ENCODE data around the gene PPM1E.

PPM1E gene

GRCh38 chr17:58965221-58965620 lies 209.6 kb downstream of the PPM1E start:
- H3K4me3 ChIP-seq (ENCODE audit: low read depth, low read length), result no peak overlapping the region
- ChIA-PET POLR2A (no interaction called here), CTCF (interaction anchor here (1.3 kb wide), 1 partner anchor 40 kb away, joined by 3 read pairs; no protein-coding TSS in a partner anchor)
- no peak for DNase-seq (ENCODE audit: low read depth, low spot score)
- no peak for TF ChIP-seq CTCF (IDR thresholded peaks at IDR 0.05; ENCODE audit: insufficient read depth, low read length, missing control alignments)

- H3K4me3 ChIP-seq (ENCODE audit: low read depth, low read length), result no peak overlapping the region
- ChIA-PET POLR2A (no interaction called here), CTCF (interaction anchor here (1.3 kb wide), 1 partner anchor 39 kb away, joined by 3 read pairs; no protein-coding TSS in a partner anchor)
- TF ChIP-seq CTCF (IDR thresholded peaks at IDR 0.05; ENCODE audit: insufficient read depth, low read length, missing control alignments), result no peak
- no peak for DNase-seq (ENCODE audit: low read depth, low spot score)
These were observed 210.6 kb downstream of the PPM1E start for GRCh38 chr17:58966208-58966607.

DNA sequence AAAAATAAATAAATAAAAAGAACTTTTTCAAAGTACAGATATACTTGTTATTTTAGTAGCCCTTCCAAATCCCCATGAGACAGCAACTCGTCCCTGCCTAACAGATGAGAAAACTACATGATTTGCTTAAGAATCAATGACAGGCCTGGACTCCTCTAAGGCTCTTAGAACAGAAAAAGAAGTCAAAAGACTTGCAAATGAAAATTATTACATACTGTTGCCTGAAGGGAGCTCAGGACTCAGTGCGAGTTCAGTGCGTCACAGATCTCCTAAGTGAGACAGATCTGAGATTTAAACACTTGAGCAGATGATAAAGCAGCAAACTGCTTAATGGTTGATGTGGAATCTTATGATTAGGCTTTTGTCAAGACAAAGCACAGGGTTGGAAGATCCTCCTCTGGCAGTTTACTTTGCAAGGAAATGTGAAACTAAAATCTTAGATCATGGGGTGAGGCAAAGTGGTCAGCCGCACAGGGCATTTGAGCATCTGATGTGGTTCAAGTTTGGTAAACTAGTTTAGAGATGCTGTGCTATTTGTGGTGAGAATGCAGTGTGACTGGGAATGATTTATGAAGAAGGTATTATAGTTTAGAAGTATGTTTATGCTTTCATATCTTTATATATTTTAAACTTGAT lies 212.9 kb downstream of the PPM1E start:
- ChIA-PET CTCF (no interaction called here), POLR2A (no interaction called here)
- H3K4me3 ChIP-seq (ENCODE audit: low read depth, low read length), result no peak overlapping the region
- no peak for TF ChIP-seq CTCF (IDR thresholded peaks at IDR 0.05; ENCODE audit: insufficient read depth, low read length, missing control alignments)
- DNase-seq (ENCODE audit: low read depth, low spot score), result no peak

DNA sequence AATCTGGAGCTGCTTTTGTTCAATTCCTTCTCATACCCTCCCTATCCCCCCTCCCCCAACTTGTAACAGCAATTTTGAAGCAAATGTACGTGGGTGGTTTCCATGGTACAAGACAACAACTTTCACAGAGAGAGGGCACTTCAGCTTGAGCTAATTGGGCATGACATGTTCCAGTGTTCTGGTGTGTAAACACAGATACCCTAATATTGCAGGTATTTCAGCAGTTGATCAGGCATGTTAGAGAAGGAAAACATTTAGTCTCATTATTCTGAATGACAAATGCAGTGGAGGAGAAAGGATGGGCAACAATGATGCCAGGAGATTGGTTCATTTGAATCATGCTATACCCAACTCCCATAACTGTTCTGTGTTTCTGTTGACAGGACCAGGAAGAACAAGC lies 213.5 kb downstream of the PPM1E start:
- ChIA-PET CTCF (no interaction called here), POLR2A (no interaction called here)
- no peak for TF ChIP-seq CTCF (IDR thresholded peaks at IDR 0.05; ENCODE audit: insufficient read depth, low read length, missing control alignments)
- DNase-seq (ENCODE audit: low read depth, low spot score), result no peak
- no peak overlapping the region for H3K4me3 ChIP-seq (ENCODE audit: low read depth, low read length)

GRCh38 chr17:58969612-58970011 lies 214.0 kb downstream of the PPM1E start:
- ChIA-PET POLR2A (no interaction called here), CTCF (no interaction called here)
- DNase-seq (ENCODE audit: low read depth, low spot score), result no peak
- no peak overlapping the region for H3K4me3 ChIP-seq (ENCODE audit: low read depth, low read length)
- no peak for TF ChIP-seq CTCF (IDR thresholded peaks at IDR 0.05; ENCODE audit: insufficient read depth, low read length, missing control alignments)

DNA sequence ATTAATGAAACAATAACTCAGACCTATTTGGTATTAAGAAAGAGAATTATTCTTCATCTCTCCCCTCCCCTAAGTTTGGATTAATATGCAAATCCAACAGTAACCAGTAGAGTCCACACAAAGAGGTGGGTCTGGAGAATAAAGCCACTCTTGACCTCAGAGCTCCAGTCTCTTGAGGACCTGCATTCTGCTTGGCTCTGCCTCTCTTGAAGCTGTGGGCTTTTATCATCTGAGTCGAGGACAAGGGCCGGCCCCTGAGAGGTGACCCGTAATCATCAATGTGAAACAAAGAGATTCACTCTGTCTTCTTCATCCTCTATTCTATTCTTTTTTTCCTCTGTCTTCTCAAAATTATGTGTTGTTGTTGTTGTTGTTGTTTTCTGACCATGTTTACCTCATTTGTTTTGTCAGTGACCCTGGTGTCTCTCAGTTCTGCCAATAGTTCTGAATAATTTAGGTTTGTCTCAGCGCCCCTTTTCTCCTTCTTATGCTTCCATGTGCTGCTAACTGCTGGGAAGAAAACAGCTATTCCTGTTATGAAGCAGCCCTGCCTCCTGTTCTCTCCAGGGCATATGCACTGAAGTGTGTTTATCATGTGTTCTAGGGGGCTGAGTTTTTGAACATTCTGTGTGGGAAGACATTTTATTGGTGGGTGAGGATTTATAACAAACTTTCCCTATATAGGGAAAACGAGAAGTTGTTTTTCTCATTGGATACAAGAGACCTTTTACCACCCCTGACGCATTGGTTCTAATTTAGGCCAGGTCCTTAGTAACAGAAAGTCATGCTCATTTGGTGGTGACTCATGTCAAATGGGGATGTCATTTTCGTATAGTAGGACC lies 215.2 kb downstream of the PPM1E start:
- no peak for DNase-seq (ENCODE audit: low read depth, low spot score)
- TF ChIP-seq CTCF (IDR thresholded peaks at IDR 0.05; ENCODE audit: insufficient read depth, low read length, missing control alignments), result no peak
- ChIA-PET POLR2A (no interaction called here), CTCF (interaction anchor here (0.6 to 1.3 kb wide), 4 partner anchors 9 to 260 kb away, joined by 3 read pairs; no protein-coding TSS in a partner anchor)
- no peak overlapping the region for H3K4me3 ChIP-seq (ENCODE audit: low read depth, low read length)
